ENCODE data around the gene PIK3CD. TPM values are rescaled to one million over a fixed set of nuclear protein-coding genes. Genes with fewer than 3 reads are reported as not detected.

The PIK3CD gene
- polyA plus RNA-seq, 1 of the 3 experiments (the other 2 are of a cell fraction): 6.0 TPM

DNA sequence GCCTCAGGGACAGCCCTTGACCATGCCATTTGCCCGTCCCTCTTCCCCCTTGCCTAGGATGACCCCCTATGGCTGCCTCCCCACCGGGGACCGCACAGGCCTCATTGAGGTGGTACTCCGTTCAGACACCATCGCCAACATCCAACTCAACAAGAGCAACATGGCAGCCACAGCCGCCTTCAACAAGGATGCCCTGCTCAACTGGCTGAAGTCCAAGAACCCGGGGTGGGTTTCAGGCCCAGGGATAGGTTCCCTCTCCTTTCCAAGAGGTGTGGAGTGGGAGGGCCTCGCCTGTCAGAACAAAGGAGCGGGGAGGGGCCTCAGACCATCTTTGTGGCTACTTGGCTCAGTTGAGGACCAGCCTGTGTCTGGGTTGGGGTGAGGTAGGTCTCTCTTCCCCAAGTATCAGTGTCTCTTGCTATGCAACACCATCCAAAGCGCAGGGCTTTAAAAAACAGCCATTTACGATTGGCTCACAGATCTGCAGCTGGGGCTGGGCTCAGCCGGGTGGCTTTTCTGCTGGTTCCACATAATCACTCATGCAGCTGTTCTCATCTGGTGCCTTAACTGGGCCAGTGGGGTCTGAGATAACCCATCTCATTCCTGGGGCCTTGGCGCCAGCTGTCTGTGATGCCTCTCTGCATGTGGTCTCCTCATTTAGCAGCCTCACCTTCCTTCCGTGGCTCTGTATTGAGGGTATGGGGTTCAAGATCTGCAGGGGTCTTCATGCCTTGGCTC lies 71.7 kb downstream of the PIK3CD start:
- POLR2A ChIA-PET: no interaction called here
- H3K9ac ChIP-seq: no peak overlapping the region
- TF ChIP-seq POLR2AphosphoS5 (IDR thresholded peaks at IDR 0.05; ENCODE audit: low read depth, low read length) (no peak), NRF1 (IDR thresholded peaks at IDR 0.05; ENCODE audit: low read depth, low read length) (no peak), NFIC (IDR thresholded peaks at IDR 0.05; ENCODE audit: borderline replicate concordance) (no peak), RXRA (IDR thresholded peaks at IDR 0.05; ENCODE audit: borderline replicate concordance, low read depth) (no peak), TCF12 (IDR thresholded peaks at IDR 0.05) (no peak), CHD2 (IDR thresholded peaks at IDR 0.05; ENCODE audit: low read length, partially characterized antibody) (no peak), SIN3A (IDR thresholded peaks at IDR 0.05; ENCODE audit: borderline replicate concordance, low read depth, low read length) (no peak), JUND (IDR thresholded peaks at IDR 0.05) (no peak), FOSL2 (IDR thresholded peaks at IDR 0.05; ENCODE audit: borderline replicate concordance, low read depth) (no peak), EZH2phosphoT487 (IDR thresholded peaks at IDR 0.05; ENCODE audit: borderline replicate concordance, low read depth) (no peak), REST (IDR thresholded peaks at IDR 0.05; ENCODE audit: low read depth, low read length) (no peak), YY1 (IDR thresholded peaks at IDR 0.05; ENCODE audit: low read depth) (no peak), GABPA (IDR thresholded peaks at IDR 0.05; ENCODE audit: low read depth) (no peak), RCOR1 (IDR thresholded peaks at IDR 0.05; ENCODE audit: low read length) (no peak), ELF1 (IDR thresholded peaks at IDR 0.05) (no peak)
- DNase-seq: no peak
- 96% methylated on average over 8 of the region's 14 CpGs for WGBS (ENCODE audit: low lambda C conversion rate)
- H3K9me2 ChIP-seq: no peaks in the 10 kb centered on the region
- CTCF ChIA-PET: interaction anchor here (3.0 kb wide), 1 partner anchor 12 kb away, joined by 9 read pairs; no protein-coding TSS in a partner anchor
- no peaks in the 10 kb centered on the region for H4K20me1 ChIP-seq (ENCODE audit: insufficient read depth)
- no peak overlapping the region for H2AFZ ChIP-seq (ENCODE audit: low read depth)
- H3K4me3 ChIP-seq (ENCODE audit: low read depth in 2 of 2, low read length in 1 of 2): no peak overlapping the region
- peaks cover 0 to 9% of the 10 kb centered on the region in 2 experiments; a peak in 2 of 4 replicates for H3K4me1 ChIP-seq (ENCODE audit: control insufficient read depth in 1 of 2, insufficient read depth in 2 of 2, low read depth in 1 of 2, low read length in 1 of 2)
- H3K36me3 ChIP-seq (replicated peaks in 1 of 2; ENCODE audit: control insufficient read depth in 1 of 2, insufficient read depth in 2 of 2, low read length in 1 of 2): peaks cover 6 to 13% of the 10 kb centered on the region in 2 experiments
- H3K4me2 ChIP-seq: no peak overlapping the region
- H3F3A ChIP-seq (replicated peaks; ENCODE audit: insufficient read depth): no peaks in the 10 kb centered on the region
- H3K9me3 ChIP-seq: no peaks in the 10 kb centered on the region
- no peak overlapping the region for H3K27ac ChIP-seq (ENCODE audit: low read depth in 2 of 2, low read length in 1 of 2)
- H3K27me3 ChIP-seq (ENCODE audit: insufficient read depth): no peaks in the 10 kb centered on the region
- H3K79me2 ChIP-seq (ENCODE audit: insufficient read depth): no peaks in the 10 kb centered on the region

DNA sequence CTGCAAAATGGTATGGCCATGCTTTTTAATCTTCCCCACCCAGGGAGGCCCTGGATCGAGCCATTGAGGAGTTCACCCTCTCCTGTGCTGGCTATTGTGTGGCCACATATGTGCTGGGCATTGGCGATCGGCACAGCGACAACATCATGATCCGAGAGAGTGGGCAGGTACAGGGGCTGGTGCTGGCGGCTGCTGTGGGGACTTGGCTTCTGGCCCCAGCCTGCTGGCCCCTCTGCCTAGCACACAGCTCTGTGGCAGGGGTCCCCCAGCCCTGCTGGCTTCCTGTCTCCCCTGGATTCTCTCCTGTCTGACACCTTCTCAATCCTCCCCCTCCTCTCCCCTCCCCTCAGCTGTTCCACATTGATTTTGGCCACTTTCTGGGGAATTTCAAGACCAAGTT lies 72.4 kb downstream of the PIK3CD start:
- CTCF ChIA-PET: interaction anchor here (3.0 kb wide), 1 partner anchor 11 kb away, joined by 9 read pairs; no protein-coding TSS in a partner anchor

More for the DNA sequence above, 72.4 kb downstream of the PIK3CD start:
- no peak overlapping the region for H3K4me3 ChIP-seq (ENCODE audit: low read depth in 2 of 2, low read length in 1 of 2)
- H3K9me3 ChIP-seq: no peaks in the 10 kb centered on the region
- no peaks in the 10 kb centered on the region for H4K20me1 ChIP-seq (ENCODE audit: insufficient read depth)
- WGBS (ENCODE audit: low lambda C conversion rate): 83% methylated on average over 1 of the region's 6 CpGs
- TF ChIP-seq, protein P1, sequence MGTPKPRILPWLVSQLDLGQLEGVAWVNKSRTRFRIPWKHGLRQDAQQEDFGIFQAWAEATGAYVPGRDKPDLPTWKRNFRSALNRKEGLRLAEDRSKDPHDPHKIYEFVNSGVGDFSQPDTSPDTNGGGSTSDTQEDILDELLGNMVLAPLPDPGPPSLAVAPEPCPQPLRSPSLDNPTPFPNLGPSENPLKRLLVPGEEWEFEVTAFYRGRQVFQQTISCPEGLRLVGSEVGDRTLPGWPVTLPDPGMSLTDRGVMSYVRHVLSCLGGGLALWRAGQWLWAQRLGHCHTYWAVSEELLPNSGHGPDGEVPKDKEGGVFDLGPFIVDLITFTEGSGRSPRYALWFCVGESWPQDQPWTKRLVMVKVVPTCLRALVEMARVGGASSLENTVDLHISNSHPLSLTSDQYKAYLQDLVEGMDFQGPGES (IDR thresholded peaks at IDR 0.05; ENCODE audit: low read depth, low read length): no peak
- TF ChIP-seq, protein P2, sequence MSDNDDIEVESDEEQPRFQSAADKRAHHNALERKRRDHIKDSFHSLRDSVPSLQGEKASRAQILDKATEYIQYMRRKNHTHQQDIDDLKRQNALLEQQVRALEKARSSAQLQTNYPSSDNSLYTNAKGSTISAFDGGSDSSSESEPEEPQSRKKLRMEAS (IDR thresholded peaks at IDR 0.05; ENCODE audit: low read depth): no peak
- TF ChIP-seq GABPA (IDR thresholded peaks at IDR 0.05; ENCODE audit: low read depth): no peak
- no peak for TF ChIP-seq FOXJ3 (CRISPR knock-in tag; IDR thresholded peaks at IDR 0.05)
- TF ChIP-seq CHD2 (IDR thresholded peaks at IDR 0.05; ENCODE audit: low read length, partially characterized antibody): no peak
- no peak for TF ChIP-seq RCOR1 (IDR thresholded peaks at IDR 0.05; ENCODE audit: low read length)
- TF ChIP-seq TCF12 (IDR thresholded peaks at IDR 0.05): no peak
- H3K4me2 ChIP-seq: no peak overlapping the region
- H3K27me3 ChIP-seq (ENCODE audit: insufficient read depth): no peaks in the 10 kb centered on the region
- H3K9me2 ChIP-seq: no peaks in the 10 kb centered on the region
- no peak overlapping the region for H3K9ac ChIP-seq
- H3K4me1 ChIP-seq (ENCODE audit: control insufficient read depth in 1 of 2, insufficient read depth in 2 of 2, low read depth in 1 of 2, low read length in 1 of 2): peaks cover 0 to 7% of the 10 kb centered on the region in 2 experiments; a peak in 2 of 4 replicates
- H3K36me3 ChIP-seq (replicated peaks in 1 of 2; ENCODE audit: control insufficient read depth in 1 of 2, insufficient read depth in 2 of 2, low read length in 1 of 2): peaks cover 6 to 17% of the 10 kb centered on the region in 2 experiments
- no peak for DNase-seq
- H3F3A ChIP-seq (replicated peaks; ENCODE audit: insufficient read depth): no peaks in the 10 kb centered on the region
- POLR2A ChIA-PET: no interaction called here
- no peak overlapping the region for H2AFZ ChIP-seq (ENCODE audit: low read depth)
- no peaks in the 10 kb centered on the region for H3K79me2 ChIP-seq (ENCODE audit: insufficient read depth)
- no peak overlapping the region for H3K27ac ChIP-seq (ENCODE audit: low read depth in 2 of 2, low read length in 1 of 2)

All from SK-N-SH (cell line).